ENCODE data around the gene MCM7. TPM values are rescaled to one million over a fixed set of nuclear protein-coding genes. Genes with fewer than 3 reads are reported as not detected.

The MCM7 gene
- total and polyA plus RNA-seq, 2 of the 4 experiments (the other 2 are of a cell fraction): 104 to 137 TPM

DNA sequence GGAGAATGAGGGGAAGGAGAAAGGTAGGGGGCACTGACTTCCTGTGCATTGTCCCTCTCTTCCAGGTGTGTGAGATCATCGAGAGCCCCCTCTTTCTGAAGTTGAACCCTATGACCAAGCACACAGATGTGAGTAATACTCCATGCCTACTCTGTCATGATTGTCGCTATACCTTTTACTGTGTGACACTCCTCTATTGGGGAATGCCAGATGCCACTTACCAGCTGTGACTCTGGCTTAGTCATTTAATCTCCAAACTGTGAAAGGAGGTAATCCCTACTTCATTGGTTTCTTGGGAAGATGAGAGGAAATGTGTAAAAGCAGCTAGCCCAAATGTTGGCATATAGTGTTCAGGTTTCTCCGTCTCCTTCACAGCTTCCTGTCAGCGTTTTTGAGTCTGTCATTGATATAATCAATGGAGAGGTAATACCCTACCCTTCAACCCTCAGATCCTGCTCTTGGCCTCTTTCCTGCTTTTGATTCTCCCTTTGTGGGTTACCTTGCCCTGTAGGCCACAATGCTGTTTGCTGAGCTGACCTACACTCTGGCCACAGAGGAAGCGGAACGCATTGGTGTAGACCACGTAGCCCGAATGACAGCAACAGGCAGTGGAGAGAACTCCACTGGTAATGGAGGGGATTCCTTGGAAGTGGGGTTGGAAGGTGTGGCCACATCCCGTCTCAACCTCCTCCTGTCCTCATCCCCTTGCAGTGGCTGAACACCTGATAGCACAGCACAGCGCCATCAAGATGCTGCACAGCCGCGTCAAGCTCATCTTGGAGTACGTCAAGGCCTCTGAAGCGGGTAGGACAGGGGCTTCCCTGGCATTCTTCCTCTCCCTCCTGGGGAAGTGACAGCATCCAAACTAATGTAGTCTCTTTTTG, 10.4 kb downstream of the MCM7 start:
- H3K14ac ChIP-seq (replicated peaks; ENCODE audit: low read depth, low read length): 0 out of 2 replicates have a peak overlapping the region, but pooled peaks have one; percentile 19
- H3K9ac ChIP-seq (ENCODE audit: low read depth, low read length): no peak overlapping the region
- H2BK15ac ChIP-seq (ENCODE audit: low read depth, low read length): no peak overlapping the region; the same call in 2 of the 3 replicates
- H2AK9ac ChIP-seq (replicated peaks; ENCODE audit: low read depth, low read length, poor library complexity): peak overlapping the region; percentile 60
- BruUV-seq (replicated peaks): no TSS peak
- no peak for ATAC-seq (ENCODE audit: low read depth)
- peaks cover 16% of the 10 kb centered on the region for H3K4me1 ChIP-seq (ENCODE audit: control insufficient read depth, insufficient read depth, low read length)
- H3K23ac ChIP-seq (ENCODE audit: low read depth, low read length): peak overlapping the region; percentile 63
- H4K20me1 ChIP-seq (ENCODE audit: insufficient read depth, low read length): peaks cover 15% of the 10 kb centered on the region
- in situ Hi-C loops (cut with MboI; ENCODE audit: low sequenced_read_pairs): no loop called here
- ChIA-PET CTCF (interaction anchor here (1.6 kb wide), 1 partner anchor 10 kb away, joined by 5 read pairs; no protein-coding TSS in a partner anchor), POLR2A (ENCODE audit: unreplicated experiment) (interaction anchor here (0.5 to 0.7 kb wide), 2 partner anchors 21 to 125 kb away, joined by 3 to 8 read pairs; no protein-coding TSS in a partner anchor)
- H3K27me3 ChIP-seq (ENCODE audit: control insufficient read depth, insufficient read depth, low read length): no peaks in the 10 kb centered on the region
- DNase-seq: no peak
- H3K4me2 ChIP-seq (ENCODE audit: low read depth, low read length): no peak overlapping the region
- H3K4me3 ChIP-seq (ENCODE audit: insufficient read depth, low read depth, low read length): no peak overlapping the region
- H3K9me1 ChIP-seq (ENCODE audit: insufficient read depth, low read length): peaks cover 13% of the 10 kb centered on the region
- no peaks in the 10 kb centered on the region for H3K9me3 ChIP-seq (ENCODE audit: control insufficient read depth, insufficient read depth, low read length)
- WGBS, 2 experiments (ENCODE audit: extremely low coverage in 2 of 2, insufficient read length in 1 of 2): no CpG with 5 or more reads among the region's 14 CpGs
- no peak overlapping the region; the same call in none of the 2 replicates for H2BK20ac ChIP-seq (ENCODE audit: low read depth, low read length)
- H3K27ac ChIP-seq (ENCODE audit: insufficient read depth, low read length): peak overlapping the region; percentile 38
- no peak overlapping the region for H3K56ac ChIP-seq (ENCODE audit: extremely low read depth, insufficient read depth, low read length)
- peak overlapping the region in 1 of 2 experiments; percentile 36; a peak in 1 of 4 replicates for H4K8ac ChIP-seq (ENCODE audit: low read depth in 2 of 2, low read length in 2 of 2)
- H3K79me1 ChIP-seq (ENCODE audit: low read depth in 1 of 2, low read length in 2 of 2): peaks cover 32 to 66% of the 10 kb centered on the region in 2 experiments
- H4K5ac ChIP-seq (ENCODE audit: low read depth, low read length): 0 out of 2 replicates have a peak overlapping the region, but pooled peaks have one; percentile 10
- peak overlapping the region; percentile 87 for H2AK5ac ChIP-seq (ENCODE audit: low read depth, low read length)
- TF ChIP-seq SMC3 (IDR thresholded peaks at IDR 0.05; ENCODE audit: low read depth, low read length): no peak
- no peak for TF ChIP-seq MAFK (IDR thresholded peaks at IDR 0.05; ENCODE audit: low read depth, low read length)
- TF ChIP-seq, protein P1, sequence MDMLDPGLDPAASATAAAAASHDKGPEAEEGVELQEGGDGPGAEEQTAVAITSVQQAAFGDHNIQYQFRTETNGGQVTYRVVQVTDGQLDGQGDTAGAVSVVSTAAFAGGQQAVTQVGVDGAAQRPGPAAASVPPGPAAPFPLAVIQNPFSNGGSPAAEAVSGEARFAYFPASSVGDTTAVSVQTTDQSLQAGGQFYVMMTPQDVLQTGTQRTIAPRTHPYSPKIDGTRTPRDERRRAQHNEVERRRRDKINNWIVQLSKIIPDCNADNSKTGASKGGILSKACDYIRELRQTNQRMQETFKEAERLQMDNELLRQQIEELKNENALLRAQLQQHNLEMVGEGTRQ (IDR thresholded peaks at IDR 0.05; ENCODE audit: low read depth, low read length): no peak
- no peak for TF ChIP-seq RAD21 (IDR thresholded peaks at IDR 0.05; ENCODE audit: low read length)
- H2BK120ac ChIP-seq (ENCODE audit: low read depth, low read length): peak overlapping the region; percentile 14; the same call in 1 of the 2 replicates
- dilution Hi-C loops (cut with HindIII; ENCODE audit: low sequenced_read_pairs, unreplicated experiment): no loop called here
- H3K36me3 ChIP-seq (ENCODE audit: control insufficient read depth, insufficient read depth, low read length): peaks cover 50% of the 10 kb centered on the region
- H3K4ac ChIP-seq (ENCODE audit: low read depth, low read length): peak overlapping the region; percentile 69
- H2AFZ ChIP-seq (replicated peaks; ENCODE audit: low read length, poor library complexity): peak overlapping the region; percentile 5
- H2BK5ac ChIP-seq (ENCODE audit: low read depth, low read length, poor library complexity, severe bottlenecking): peak overlapping the region; percentile 44
- H3K18ac ChIP-seq (ENCODE audit: low read depth, low read length): no peak overlapping the region
- H4K91ac ChIP-seq (ENCODE audit: insufficient read depth, low read depth, low read length): no peak overlapping the region
- intact Hi-C loops (cut with micrococcal nuclease): loop anchor here (1.0 kb wide), 1 partner anchor 10 kb away; no protein-coding TSS in a partner anchor
